K562 (cell line): ENCODE measurements around the gene NUAK2. TPM values are rescaled to one million over a fixed set of nuclear protein-coding genes. Genes with fewer than 3 reads are reported as not detected.

ENCODE experiments used
- DPF2 ChIP-seq: fragments of 450-650 bp; IDR thresholded peaks from 2 replicates; pipeline ENCODE4 v1.6.1; 2016
- HMBOX1 ChIP-seq: sonication (generic); IDR thresholded peaks from 2 replicates; pipeline ENCODE4 v1.6.1; 2016
- JUN ChIP-seq, 2 experiments: sonication (generic) in 1 of 2; formaldehyde crosslinking in 1 of 2; IDR thresholded peaks; 2 replicates each; pipeline versions ENCODE4 v1.6.1 to v1.8.0; 2012 to 2022; ENCODE audit warnings: borderline replicate concordance in 2 of 2, mild to moderate bottlenecking in 2 of 2, improper control_type of control experiment in 1 of 2, low read depth in 1 of 2, low read length in 1 of 2, missing genetic modification reagents in 1 of 2
- JUNB ChIP-seq: fragments of 450-650 bp; formaldehyde crosslinking; conservative IDR thresholded peaks from 2 replicates; pipeline ENCODE4 v1.4.0; 2020; ENCODE audit warnings: mild to moderate bottlenecking
- JUND ChIP-seq, 2 experiments: IDR thresholded peaks; 2 replicates in 1 of 2; 3 replicates in 1 of 2; pipeline ENCODE4 v1.6.1; 2011; ENCODE audit warnings: borderline replicate concordance in 2 of 2, low read depth in 2 of 2, low read length in 2 of 2, improper control_type of control experiment in 1 of 2, missing biosample characterization in 1 of 2, missing genetic modification characterization in 1 of 2, missing genetic modification reagents in 1 of 2
- KDM1A ChIP-seq, 2 experiments: fragments of 450-650 bp; IDR thresholded peaks; 2 replicates each; pipeline ENCODE4 v1.6.1; 2016; ENCODE audit warnings: mild to moderate bottlenecking in 2 of 2
- MTA1 ChIP-seq: fragments of 450-650 bp; IDR thresholded peaks from 2 replicates; pipeline ENCODE4 v1.6.1; 2017; ENCODE audit warnings: borderline replicate concordance
- NEUROD1 ChIP-seq: fragments of 150-350 bp; IDR thresholded peaks from 2 replicates; pipeline ENCODE4 v1.6.1; 2014; ENCODE audit warnings: borderline replicate concordance, low read length, low read depth; ENCODE audit not compliant: partially characterized antibody
- PRDM10 ChIP-seq: fragments of 450-650 bp; IDR thresholded peaks from 2 replicates; pipeline ENCODE4 v1.6.1; 2018; ENCODE audit not compliant: partially characterized antibody
- SMARCA4 ChIP-seq: fragments of 450-650 bp; IDR thresholded peaks from 2 replicates; pipeline ENCODE4 v1.6.1; 2016
- ZMIZ1 ChIP-seq, 2 experiments: fragments of 150-350 bp in 1 of 2; IDR thresholded peaks; 2 replicates each; pipeline ENCODE4 v1.6.1; 2012 to 2016; ENCODE audit warnings: low read depth in 2 of 2, low read length in 2 of 2, mild to moderate bottlenecking in 1 of 2, moderate library complexity in 1 of 2
- ZNF280B ChIP-seq: fragments of 250-450 bp; sonication (Bioruptor Pico); IDR thresholded peaks from 2 replicates; pipeline ENCODE4 v1.5.1; 2021; ENCODE audit warnings: mild to moderate bottlenecking
- polyA plus RNA-seq, 8 experiments: library from polyadenylated mRNA; depleted of rRNA in 4 of 8; stranded (reverse) in 5 of 8; unstranded in 3 of 8; fragments of >200 nt; fragmentation: Nextera tagmentation in 2 of 8; fragmentation: Illumina TruSeq in 1 of 8; extraction: Ambion mirVana in 2 of 8; extraction: Trizol in 1 of 8; gene quantifications; 2 replicates each; pipeline versions ENCODE4 v1.2.1 to v1.2.3, GENCODE V29; 2011 to 2014; ENCODE audit warnings: inconsistent platforms in 1 of 8, missing spikeins in 1 of 8
- total RNA-seq, 7 experiments: library from RNA; depleted of rRNA in 6 of 7; stranded (reverse); fragments of >200 nt in 6 of 7; fragmentation: Illumina TruSeq in 2 of 7; extraction: Trizol in 2 of 7; gene quantifications; 2 replicates each; pipeline versions ENCODE4 v1.2.1 to v1.2.3, GENCODE V29; 2011 to 2021; ENCODE audit warnings: low replicate concordance in 1 of 7

NUAK2 gene
- total and polyA plus RNA-seq, 9 of the 15 experiments (the other 6 are each of a cell fraction or from before 2014, with no cell fraction given), result 0.04 to 0.44 (median 0.14) TPM

GRCh38 chr1:205294175-205294917 is 27.2 kb downstream of the NUAK2 start (continued):
- TF ChIP-seq JUND (IDR thresholded peaks at IDR 0.05; ENCODE audit: borderline replicate concordance, low read depth, low read length) (peak; percentile 99), JUND (tag; IDR thresholded peaks at IDR 0.05; ENCODE audit: borderline replicate concordance, low read depth, low read length) (peak; percentile 99), DPF2 (peak; percentile 85), NEUROD1 (peak; percentile 51), KDM1A (IDR thresholded peaks at IDR 0.05) (peak; percentile 62 to 69), JUNB (CRISPR knock-in tag) (peak; percentile 72), JUN (IDR thresholded peaks at IDR 0.05; ENCODE audit: borderline replicate concordance, low read depth, low read length) (peak; percentile 98), JUN (CRISPR knock-in tag; IDR thresholded peaks at IDR 0.05; ENCODE audit: borderline replicate concordance) (no peak), SMARCA4 (peak; percentile 81), ZMIZ1 (IDR thresholded peaks at IDR 0.05; ENCODE audit: low read depth in 2 of 2, low read length in 2 of 2) (0 out of 4 replicates have a peak, but pooled peaks of 1 of the 2 experiments have one; percentile 21), HMBOX1 (no peak), MTA1 (peak; percentile 64; the same call in 1 of the 2 replicates), ZNF280B (CRISPR knock-in tag) (no peak), PRDM10 (peak; percentile 11)
- TF ChIP-seq, all 486 proteins: peak for 33
